Activated gamma-delta T cell treated with anti-CD3 and anti-CD28 coated beads, Interleukin-2, amount 50 U/mL, for 16 hours (primary cell): ENCODE results near the gene FBXO4.
"Not testable (repeated sequence)": the region's sequence is repeated elsewhere in the genome, so short reads cannot be mapped to it uniquely, and the experiment has no call there.

Experiments
- DNase-seq: peaks from one replicate; pipeline ENCODE4 v3.0.0-alpha.2; 2020; ENCODE audit warnings: low read depth

FBXO4 gene

GRCh38 chr5:41982858-41983257 is 57.8 kb downstream of the FBXO4 start:
- DNase-seq: not testable (repeated sequence)

- no peak for DNase-seq
Measured at GRCh38 chr5:41983284-41983683, 58.2 kb downstream of the FBXO4 start.

GRCh38 chr5:41985945-41986695 is 61.0 kb downstream of the FBXO4 start:
- DNase-seq: no peak
